Effector memory CD4-positive, alpha-beta T cell (primary cell): ENCODE data around the gene ACTR10.
A peak's percentile ranks its signal among the peaks of the same experiment; 100 is the strongest.

Source experiments
- DNase-seq, 3 donors: peaks; one replicate each; pipeline ENCODE4 v3.0.0-alpha.2; 2020
- H3K27ac ChIP-seq: 2 replicates; pipeline ENCODE4 v1.7.0; 2013; ENCODE audit warnings: mild to moderate bottlenecking, low read length, moderate library complexity; ENCODE audit not compliant: insufficient read depth, poor library complexity, severe bottlenecking
- H3K27me3 ChIP-seq: replicated peaks from 2 replicates; pipeline ENCODE4 v1.7.0; 2013; ENCODE audit warnings: mild to moderate bottlenecking, low read length; ENCODE audit not compliant: insufficient read depth, control insufficient read depth, poor library complexity, severe bottlenecking
- H3K36me3 ChIP-seq: 2 replicates; pipeline ENCODE4 v1.7.0; 2013; ENCODE audit warnings: mild to moderate bottlenecking, low read length, moderate library complexity; ENCODE audit not compliant: control insufficient read depth, insufficient read depth
- H3K4me1 ChIP-seq: 2 replicates; pipeline ENCODE4 v1.7.0; 2013; ENCODE audit warnings: low read length, mild to moderate bottlenecking; ENCODE audit not compliant: control insufficient read depth, insufficient read depth, poor library complexity, severe bottlenecking
- H3K4me3 ChIP-seq: 2 replicates; pipeline ENCODE4 v1.7.0; 2013; ENCODE audit warnings: low read length, low read depth, mild to moderate bottlenecking; ENCODE audit not compliant: insufficient read depth, poor library complexity, severe bottlenecking
- H3K9me3 ChIP-seq: 2 replicates; pipeline ENCODE4 v1.7.0; 2013; ENCODE audit warnings: mild to moderate bottlenecking, low read length, moderate library complexity; ENCODE audit not compliant: control insufficient read depth

The ACTR10 gene

GRCh38 chr14:58171090-58171489, 28.9 kb upstream of the ACTR10 start:
- DNase-seq = peak in 2 of 3 donors; percentile 6 to 9
- no peaks in the 10 kb centered on the region for H3K36me3 ChIP-seq
- no peaks in the 10 kb centered on the region for H3K9me3 ChIP-seq
- no peak overlapping the region for H3K4me3 ChIP-seq
- no peaks in the 10 kb centered on the region for H3K27me3 ChIP-seq
- H3K4me1 ChIP-seq = no peaks in the 10 kb centered on the region
- H3K27ac ChIP-seq = no peak overlapping the region

GRCh38 chr14:58177125-58177524, 22.8 kb upstream of the ACTR10 start:
- no peaks in the 10 kb centered on the region for H3K9me3 ChIP-seq
- H3K36me3 ChIP-seq = no peaks in the 10 kb centered on the region
- no peak for DNase-seq
- no peaks in the 10 kb centered on the region for H3K4me1 ChIP-seq
- no peak overlapping the region for H3K27ac ChIP-seq
- no peak overlapping the region for H3K4me3 ChIP-seq
- no peaks in the 10 kb centered on the region for H3K27me3 ChIP-seq

- Histone ChIP-seq H3K27me3 (no peaks in the 10 kb centered on the region), H3K4me1 (no peaks in the 10 kb centered on the region), H3K9me3 (no peaks in the 10 kb centered on the region), H3K27ac (no peak overlapping the region), H3K36me3 (no peaks in the 10 kb centered on the region), H3K4me3 (no peak overlapping the region)
- no peak for DNase-seq
Measured at GRCh38 chr14:58189176-58189575, 10.8 kb upstream of the ACTR10 start.

GRCh38 chr14:58191763-58192601, 8.0 kb upstream of the ACTR10 start:
- H3K27me3 ChIP-seq = no peaks in the 10 kb centered on the region
- H3K9me3 ChIP-seq = no peaks in the 10 kb centered on the region
- no peak for DNase-seq
- H3K4me3 ChIP-seq = no peak overlapping the region
- no peaks in the 10 kb centered on the region for H3K4me1 ChIP-seq
- H3K36me3 ChIP-seq = no peaks in the 10 kb centered on the region
- H3K27ac ChIP-seq = no peak overlapping the region

DNA sequence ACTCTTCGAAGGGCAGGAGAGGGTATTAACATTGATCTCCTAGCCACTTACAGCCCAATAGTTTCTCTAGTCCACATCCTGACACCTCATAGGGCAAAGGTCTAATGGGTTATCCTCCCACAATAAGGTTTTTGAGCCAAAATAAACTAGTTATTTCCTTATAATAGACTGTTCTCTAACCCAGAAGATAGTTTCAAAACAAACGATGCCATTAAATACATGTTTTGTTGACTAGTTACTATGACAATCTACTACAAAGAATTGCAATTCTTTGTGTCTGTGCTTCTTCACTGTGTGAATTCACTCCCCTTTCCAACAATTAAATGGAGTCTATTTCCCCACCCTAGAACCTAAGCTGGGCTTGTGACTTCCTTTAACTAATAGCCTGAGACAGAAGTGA, 6.4 kb upstream of the ACTR10 start:
- H3K27me3 ChIP-seq = no peaks in the 10 kb centered on the region
- no peaks in the 10 kb centered on the region for H3K9me3 ChIP-seq
- no peaks in the 10 kb centered on the region for H3K4me1 ChIP-seq
- no peak overlapping the region for H3K4me3 ChIP-seq
- H3K36me3 ChIP-seq = no peaks in the 10 kb centered on the region
- no peak overlapping the region for H3K27ac ChIP-seq
- DNase-seq = no peak

- DNase-seq = no peak
Measured at GRCh38 chr14:58196198-58196597, 3.8 kb upstream of the ACTR10 start.

GRCh38 chr14:58198086-58198485, 1.9 kb upstream of the ACTR10 start:
- no peak for DNase-seq
- Histone ChIP-seq H3K4me1 (peaks cover 13% of the 10 kb centered on the region), H3K36me3 (no peaks in the 10 kb centered on the region), H3K27me3 (no peaks in the 10 kb centered on the region), H3K27ac (no peak overlapping the region), H3K9me3 (no peaks in the 10 kb centered on the region), H3K4me3 (no peak overlapping the region)

More at GRCh38 chr14:58196198-58196597, 3.8 kb upstream of the ACTR10 start:
- no peak overlapping the region for H3K27ac ChIP-seq
- peaks cover 10% of the 10 kb centered on the region for H3K4me1 ChIP-seq
- H3K4me3 ChIP-seq = no peak overlapping the region
- no peaks in the 10 kb centered on the region for H3K9me3 ChIP-seq
- H3K27me3 ChIP-seq = no peaks in the 10 kb centered on the region
- H3K36me3 ChIP-seq = no peaks in the 10 kb centered on the region

DNA sequence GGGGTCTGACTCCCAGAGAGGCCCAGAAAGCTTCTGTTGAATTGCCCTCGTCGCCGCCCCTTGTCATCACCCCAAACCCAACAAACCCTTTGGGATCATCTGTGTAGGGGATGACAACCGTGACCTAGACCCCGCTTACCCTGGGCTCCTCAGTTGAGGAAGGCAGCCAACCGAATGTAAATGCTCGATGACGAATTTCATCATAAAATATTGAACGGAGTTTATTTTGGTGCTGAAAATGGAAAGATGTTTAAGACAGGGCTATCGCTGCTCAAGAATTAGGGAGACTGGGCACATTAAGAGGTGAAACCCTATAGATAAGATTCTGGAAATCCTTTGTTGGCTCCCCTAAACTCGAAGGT, 512 bp downstream of the ACTR10 start:
- H3K36me3 ChIP-seq = no peaks in the 10 kb centered on the region
- no peaks in the 10 kb centered on the region for H3K27me3 ChIP-seq
- H3K9me3 ChIP-seq = no peaks in the 10 kb centered on the region
- peaks cover 13% of the 10 kb centered on the region for H3K4me1 ChIP-seq
- peak overlapping the region; percentile 90 for H3K4me3 ChIP-seq
- H3K27ac ChIP-seq = peak overlapping the region; percentile 93
- DNase-seq = no peak

GRCh38 chr14:58200846-58201245, 897 bp downstream of the ACTR10 start:
- DNase-seq = no peak
- H3K4me3 ChIP-seq = peak overlapping the region; percentile 90
- peak overlapping the region; percentile 93 for H3K27ac ChIP-seq
- H3K36me3 ChIP-seq = no peaks in the 10 kb centered on the region
- H3K9me3 ChIP-seq = no peaks in the 10 kb centered on the region
- peaks cover 13% of the 10 kb centered on the region for H3K4me1 ChIP-seq
- no peaks in the 10 kb centered on the region for H3K27me3 ChIP-seq

GRCh38 chr14:58213176-58213575, 13.2 kb downstream of the ACTR10 start:
- no peak overlapping the region for H3K27ac ChIP-seq
- no peaks in the 10 kb centered on the region for H3K27me3 ChIP-seq
- no peak for DNase-seq
- peaks cover 56% of the 10 kb centered on the region for H3K36me3 ChIP-seq
- no peaks in the 10 kb centered on the region for H3K9me3 ChIP-seq
- no peaks in the 10 kb centered on the region for H3K4me1 ChIP-seq
- no peak overlapping the region for H3K4me3 ChIP-seq
